H1 (cell line): ENCODE data around the gene MDK. TPM values are rescaled to one million over a fixed set of nuclear protein-coding genes. Genes with fewer than 3 reads are reported as not detected.

Experiments used
- GABPA ChIP-seq: IDR thresholded peaks from 2 replicates; pipeline ENCODE4 v1.6.1; 2011; ENCODE audit warnings: mild to moderate bottlenecking, low read length, moderate library complexity, borderline replicate concordance; ENCODE audit not compliant: insufficient read depth
- SIRT6 ChIP-seq: IDR thresholded peaks from one replicate; pipeline ENCODE4 v1.7.1; 2012; ENCODE audit warnings: low read length, inconsistent platforms
- polyA plus RNA-seq, 7 experiments: library from polyadenylated mRNA; depleted of rRNA in 3 of 7; stranded (reverse) in 5 of 7; unstranded in 2 of 7; fragments of >200 nt in 5 of 7; fragments of 200-250 nt in 2 of 7; gene quantifications; 1 replicate in 5 of 7; 2 replicates in 1 of 7; 4 replicates in 1 of 7; pipeline versions ENCODE4 v1.2.1 to v1.2.3, GENCODE V29; 2011 to 2013; ENCODE audit warnings: missing spikeins in 2 of 7, mixed read lengths in 2 of 7
- total RNA-seq: library from RNA; stranded (reverse); fragmentation: NEBNext Ultra II Directional; extraction: Animal tissue kit (Norgen Biotek cat#: 25700); gene quantifications from 2 replicates; pipeline ENCODE4 v1.2.1, GENCODE V29; 2021

Gene MDK
- total and polyA plus RNA-seq, 2 of the 8 experiments (the other 6 are each of a cell fraction or from before 2014, with no cell fraction given) = 309 to 606 TPM

DNA sequence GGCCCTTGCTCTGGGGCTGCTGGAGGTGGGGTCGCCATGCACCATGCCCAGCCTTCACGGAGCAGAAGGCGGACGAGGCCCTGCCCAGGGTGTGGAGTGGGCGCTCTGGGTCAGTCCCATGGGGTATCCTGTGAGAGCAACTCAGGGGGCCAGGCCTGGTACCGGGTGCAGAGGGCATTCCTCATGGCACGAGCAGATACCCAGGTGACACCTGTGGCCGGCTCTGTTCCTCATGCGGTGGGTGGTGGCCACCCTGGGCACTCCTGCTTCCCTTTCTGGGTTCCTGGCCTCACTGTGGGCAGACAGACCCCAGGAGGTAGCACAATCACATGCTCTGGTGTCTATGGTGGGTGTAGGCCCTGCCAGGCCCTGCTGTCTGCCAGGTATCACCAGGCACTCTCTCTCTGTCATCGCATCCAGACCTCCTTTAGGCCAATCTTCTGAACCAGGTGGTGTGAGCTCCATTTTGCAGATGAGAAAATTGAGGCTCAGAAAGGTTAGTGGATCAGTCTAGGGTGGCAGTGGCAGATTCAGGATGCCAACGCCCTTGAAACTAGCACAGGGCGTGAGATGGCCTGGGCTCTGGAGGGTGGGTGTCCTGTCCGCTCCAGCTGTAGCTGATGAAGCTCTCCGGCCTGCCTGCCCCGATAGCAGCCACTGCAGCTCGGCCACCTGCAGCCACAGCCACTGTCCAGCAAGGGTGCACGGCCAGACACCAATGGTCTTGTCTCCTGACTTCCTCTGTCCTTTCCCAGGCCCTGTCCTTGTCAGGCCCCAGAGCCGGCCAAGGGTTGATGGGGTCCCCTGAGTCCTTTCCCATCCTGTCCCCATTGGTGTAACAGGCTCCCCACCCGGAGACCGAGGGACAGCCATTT lies 19.1 kb upstream of the MDK start (continued):
- no peak for TF ChIP-seq SIRT6
- no peak for TF ChIP-seq GABPA
- TF ChIP-seq, all 59 proteins: peak for 0
